Fibroblast of villous mesenchyme (primary cell): ENCODE results near the gene IRAG1. TPM values are rescaled to one million over a fixed set of nuclear protein-coding genes. Genes with fewer than 3 reads are reported as not detected.
"Not testable (repeated sequence)": the region's sequence is repeated elsewhere in the genome, so short reads cannot be mapped to it uniquely, and the experiment has no call there.

ENCODE experiments used
- DNase-seq: peaks from one replicate; pipeline ENCODE4 v3.0.0-alpha.2; 2010; ENCODE audit warnings: low read depth
- H3K4me3 ChIP-seq: 2 replicates; pipeline ENCODE4 v1.5.1; 2011; ENCODE audit warnings: low read depth, mild to moderate bottlenecking, low read length
- CTCF ChIP-seq: IDR thresholded peaks from 2 replicates; pipeline ENCODE4 v1.5.1; 2012; ENCODE audit warnings: low read depth, mild to moderate bottlenecking, low read length; ENCODE audit not compliant: insufficient read depth
- total RNA-seq: library from RNA; depleted of rRNA; stranded (reverse); fragments of >200 nt; gene quantifications from 2 replicates; pipeline ENCODE4 v1.2.3, GENCODE V29; 2012

Gene IRAG1
- total RNA-seq, 1 donor, result 89.4 TPM

GRCh38 chr11:10694486-10695239 lies 1.1 kb upstream of the IRAG1 start:
- no peak overlapping the region for H3K4me3 ChIP-seq
- peak; percentile 43 for DNase-seq
- TF ChIP-seq CTCF, result no peak

- TF ChIP-seq CTCF, result no peak
- DNase-seq, result no peak
- H3K4me3 ChIP-seq, result peak overlapping the region; percentile 47
These were observed 932 bp downstream of the IRAG1 start for GRCh38 chr11:10692531-10693115.

GRCh38 chr11:10688401-10688800 lies 5.2 kb downstream of the IRAG1 start:
- no peak overlapping the region for H3K4me3 ChIP-seq
- DNase-seq, result no peak
- peak; percentile 37 for TF ChIP-seq CTCF

- no peak overlapping the region for H3K4me3 ChIP-seq
- TF ChIP-seq CTCF, result no peak
- DNase-seq, result no peak
These were observed 7.2 kb downstream of the IRAG1 start for GRCh38 chr11:10686311-10686710.

- H3K4me3 ChIP-seq, result no peak overlapping the region
- DNase-seq, result no peak
- no peak for TF ChIP-seq CTCF
These were observed 10.1 kb downstream of the IRAG1 start for GRCh38 chr11:10683429-10683828.

GRCh38 chr11:10680956-10681487 lies 12.5 kb downstream of the IRAG1 start:
- DNase-seq, result no peak
- no peak for TF ChIP-seq CTCF
- no peak overlapping the region for H3K4me3 ChIP-seq

- not testable (repeated sequence) for DNase-seq, H3K4me3 ChIP-seq
These were observed 13.3 kb downstream of the IRAG1 start for GRCh38 chr11:10680279-10680678.
